ENCODE measurements around the gene SHOX.
"Not testable (repeated sequence)": the region's sequence is repeated elsewhere in the genome, so short reads cannot be mapped to it uniquely, and the experiment has no call there.

DNA sequence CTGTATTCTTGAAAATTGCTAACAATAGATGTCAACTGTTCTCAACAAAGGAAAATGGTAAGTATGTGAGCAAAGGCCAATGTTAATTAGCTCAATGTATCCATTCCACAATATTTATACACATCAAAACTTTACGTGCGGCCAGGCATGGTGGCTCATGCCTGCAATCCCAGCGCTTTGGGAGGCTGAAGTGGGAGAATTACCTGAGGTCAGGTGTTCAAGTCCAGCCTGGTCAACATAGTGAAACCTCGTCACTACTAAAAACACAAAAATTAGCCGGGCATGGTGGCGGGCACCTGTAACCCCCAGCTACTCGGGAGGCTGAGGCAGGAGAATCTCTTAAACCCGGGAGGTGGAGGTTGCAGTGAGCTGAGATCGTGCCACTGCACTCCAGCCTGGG, 27.6 kb upstream of the SHOX start:
- TF ChIP-seq, protein P1, sequence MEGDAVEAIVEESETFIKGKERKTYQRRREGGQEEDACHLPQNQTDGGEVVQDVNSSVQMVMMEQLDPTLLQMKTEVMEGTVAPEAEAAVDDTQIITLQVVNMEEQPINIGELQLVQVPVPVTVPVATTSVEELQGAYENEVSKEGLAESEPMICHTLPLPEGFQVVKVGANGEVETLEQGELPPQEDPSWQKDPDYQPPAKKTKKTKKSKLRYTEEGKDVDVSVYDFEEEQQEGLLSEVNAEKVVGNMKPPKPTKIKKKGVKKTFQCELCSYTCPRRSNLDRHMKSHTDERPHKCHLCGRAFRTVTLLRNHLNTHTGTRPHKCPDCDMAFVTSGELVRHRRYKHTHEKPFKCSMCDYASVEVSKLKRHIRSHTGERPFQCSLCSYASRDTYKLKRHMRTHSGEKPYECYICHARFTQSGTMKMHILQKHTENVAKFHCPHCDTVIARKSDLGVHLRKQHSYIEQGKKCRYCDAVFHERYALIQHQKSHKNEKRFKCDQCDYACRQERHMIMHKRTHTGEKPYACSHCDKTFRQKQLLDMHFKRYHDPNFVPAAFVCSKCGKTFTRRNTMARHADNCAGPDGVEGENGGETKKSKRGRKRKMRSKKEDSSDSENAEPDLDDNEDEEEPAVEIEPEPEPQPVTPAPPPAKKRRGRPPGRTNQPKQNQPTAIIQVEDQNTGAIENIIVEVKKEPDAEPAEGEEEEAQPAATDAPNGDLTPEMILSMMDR (IDR thresholded peaks at IDR 0.05), result not testable (repeated sequence)
- not testable (repeated sequence) for TF ChIP-seq POLR2A (IDR thresholded peaks at IDR 0.05; ENCODE audit: low read depth)
